Kidney (tissue), 14 donors: ENCODE data around the gene POLE2. TPM values are rescaled to one million over a fixed set of nuclear protein-coding genes. Genes with fewer than 3 reads are reported as not detected.
"Not testable (repeated sequence)": the region's sequence is repeated elsewhere in the genome, so short reads cannot be mapped to it uniquely, and the experiment has no call there.

ENCODE experiments used
- DNase-seq, 5 donors: peaks; one replicate each; pipeline ENCODE4 v3.0.0-alpha.2; 2013 to 2020
- FAIRE-seq: peaks from 2 replicates; lab custom pipeline; 2012; peaks lifted over from hg19 to GRCh38; lab: Jason Lieb, UNC
- H3K27ac ChIP-seq, 2 donors: one replicate each; pipeline ENCODE4 v1.7.0; 2013; ENCODE audit warnings: low read depth in 2 of 2, low read length in 2 of 2, inconsistent platforms in 1 of 2
- H3K27me3 ChIP-seq: one replicate; pipeline ENCODE4 v1.7.1; 2013; ENCODE audit warnings: low read length, inconsistent platforms; ENCODE audit not compliant: control insufficient read depth, insufficient read depth
- H3K36me3 ChIP-seq, 3 donors: one replicate each; pipeline versions ENCODE4 v1.7.0 to v1.7.1; 2013; ENCODE audit warnings: low read length in 3 of 3, control low read depth in 1 of 3, inconsistent platforms in 1 of 3; ENCODE audit not compliant: insufficient read depth in 3 of 3, control insufficient read depth in 2 of 3
- H3K4me1 ChIP-seq, 3 donors: one replicate each; pipeline versions ENCODE4 v1.7.0 to v1.7.1; 2013; ENCODE audit warnings: low read length in 3 of 3, inconsistent platforms in 1 of 3, low read depth in 1 of 3; ENCODE audit not compliant: control insufficient read depth in 2 of 3, insufficient read depth in 2 of 3
- H3K4me3 ChIP-seq, 3 donors: one replicate each; pipeline versions ENCODE4 v1.7.0 to v1.8.1; 2013; ENCODE audit warnings: low read length in 3 of 3, control low read depth in 1 of 3, inconsistent platforms in 1 of 3
- H3K9ac ChIP-seq, 3 donors: one replicate each; pipeline versions ENCODE4 v1.7.0 to v1.7.1; 2013; ENCODE audit warnings: low read length in 3 of 3, control low read depth in 1 of 3, inconsistent platforms in 1 of 3
- H3K9me3 ChIP-seq, 3 donors: one replicate each; pipeline versions ENCODE4 v1.7.0 to v1.7.1; 2013; ENCODE audit warnings: low read length in 3 of 3, control low read depth in 1 of 3, inconsistent platforms in 1 of 3; ENCODE audit not compliant: control insufficient read depth in 2 of 3, insufficient read depth in 1 of 3
- intact Hi-C: fragments of 100-400 bp; cut with DNase I; formaldehyde crosslinking; loops from one replicate; pipeline ENCODE4 v1.11.1; 2022
- polyA plus RNA-seq: library from polyadenylated mRNA; stranded (reverse); fragments of 350-450 nt; fragmentation: Illumina TruSeq; extraction: RNeasy Lipid Tissue Mini Kit (QIAGEN cat#74804); gene quantifications from one replicate; pipeline ENCODE4 v1.2.3, GENCODE V29; 2014; ENCODE audit warnings: low read depth, low replicate concordance; ENCODE audit not compliant: insufficient read depth
- total RNA-seq: library from RNA; stranded (reverse); fragmentation: NEBNext Ultra II Directional; extraction: Animal tissue kit (Norgen Biotek cat#: 25700); gene quantifications from one replicate; pipeline ENCODE4 v1.2.1, GENCODE V29; 2021
- TF ChIP-seq, protein P1 (sequence below): IDR thresholded peaks from 3 replicates; pipeline ENCODE4 v1.5.1; 2012; ENCODE audit warnings: mild to moderate bottlenecking, moderate library complexity, borderline replicate concordance; ENCODE audit not compliant: insufficient read depth; ENCODE audit errors: extremely low read depth
- donor health status: control.
- donor health status: control.
- donor health status: control.
- donor health status: control.
- donor health status: control.
- donor health status: DM: yes; HTN: yes; CAD: no.
- donor health status: Normal renal cell carcinoma (clear cell type).

Gene POLE2
- total and polyA plus RNA-seq, 2 donors from 2014 or later, result 0.58 to 2.6 TPM

GRCh38 chr14:49703965-49704364 lies 16.0 kb upstream of the POLE2 start:
- Histone ChIP-seq H3K9ac (no peak overlapping the region), H3K4me1 (no peaks in the 10 kb centered on the region), H3K9me3 (no peaks in the 10 kb centered on the region), H3K27ac (no peak overlapping the region), H3K4me3 (no peak overlapping the region), H3K36me3 (peaks cover 0 to 6% (median 0%) of the 10 kb centered on the region in 3 donors), H3K27me3 (no peaks in the 10 kb centered on the region)
- FAIRE-seq, result no peak
- DNase-seq, result no peak
- TF ChIP-seq, protein P1, sequence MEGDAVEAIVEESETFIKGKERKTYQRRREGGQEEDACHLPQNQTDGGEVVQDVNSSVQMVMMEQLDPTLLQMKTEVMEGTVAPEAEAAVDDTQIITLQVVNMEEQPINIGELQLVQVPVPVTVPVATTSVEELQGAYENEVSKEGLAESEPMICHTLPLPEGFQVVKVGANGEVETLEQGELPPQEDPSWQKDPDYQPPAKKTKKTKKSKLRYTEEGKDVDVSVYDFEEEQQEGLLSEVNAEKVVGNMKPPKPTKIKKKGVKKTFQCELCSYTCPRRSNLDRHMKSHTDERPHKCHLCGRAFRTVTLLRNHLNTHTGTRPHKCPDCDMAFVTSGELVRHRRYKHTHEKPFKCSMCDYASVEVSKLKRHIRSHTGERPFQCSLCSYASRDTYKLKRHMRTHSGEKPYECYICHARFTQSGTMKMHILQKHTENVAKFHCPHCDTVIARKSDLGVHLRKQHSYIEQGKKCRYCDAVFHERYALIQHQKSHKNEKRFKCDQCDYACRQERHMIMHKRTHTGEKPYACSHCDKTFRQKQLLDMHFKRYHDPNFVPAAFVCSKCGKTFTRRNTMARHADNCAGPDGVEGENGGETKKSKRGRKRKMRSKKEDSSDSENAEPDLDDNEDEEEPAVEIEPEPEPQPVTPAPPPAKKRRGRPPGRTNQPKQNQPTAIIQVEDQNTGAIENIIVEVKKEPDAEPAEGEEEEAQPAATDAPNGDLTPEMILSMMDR, result no peak
- intact Hi-C loops, result no loop called here

GRCh38 chr14:49702725-49703124 lies 14.7 kb upstream of the POLE2 start:
- Histone ChIP-seq H3K27ac (no peak overlapping the region), H3K4me3 (no peak overlapping the region), H3K9ac (no peak overlapping the region), H3K27me3 (no peaks in the 10 kb centered on the region), H3K9me3 (no peaks in the 10 kb centered on the region), H3K4me1 (no peaks in the 10 kb centered on the region), H3K36me3 (peaks cover 0 to 6% (median 0%) of the 10 kb centered on the region in 3 donors)
- TF ChIP-seq, protein P1, result no peak
- FAIRE-seq, result no peak
- intact Hi-C loops, result no loop called here
- DNase-seq, result no peak

DNA sequence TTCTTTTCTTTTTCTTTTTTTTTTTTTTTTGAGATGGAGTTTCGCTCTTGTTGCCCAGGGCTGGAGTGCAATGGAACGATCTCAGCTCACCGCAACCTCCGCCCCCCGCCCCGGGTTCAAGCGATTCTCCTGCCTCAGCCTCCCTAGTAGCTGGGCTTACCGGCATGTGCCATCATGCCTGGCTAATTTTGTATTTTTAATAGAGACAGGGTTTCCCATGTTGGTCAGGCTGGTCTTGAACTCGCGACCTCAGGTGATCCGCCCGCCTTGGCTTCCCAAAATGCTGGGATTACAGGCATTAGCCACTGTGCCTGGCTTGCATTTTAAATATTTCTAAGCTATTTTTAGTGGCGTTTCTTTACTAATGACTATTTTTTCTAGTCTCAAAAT lies 5.7 kb upstream of the POLE2 start:
- H3K4me3 ChIP-seq, result peak overlapping the region; percentile 81 to 88 (median 85)
- peak overlapping the region in 2 of 3 donors; percentile 69 to 75 for H3K9ac ChIP-seq
- H3K27me3 ChIP-seq, intact Hi-C loops, H3K36me3 ChIP-seq, FAIRE-seq, H3K27ac ChIP-seq, H3K9me3 ChIP-seq, H3K4me1 ChIP-seq: not testable (repeated sequence)
- DNase-seq, result peak in 2 of 5 donors; percentile 14 to 75

DNA sequence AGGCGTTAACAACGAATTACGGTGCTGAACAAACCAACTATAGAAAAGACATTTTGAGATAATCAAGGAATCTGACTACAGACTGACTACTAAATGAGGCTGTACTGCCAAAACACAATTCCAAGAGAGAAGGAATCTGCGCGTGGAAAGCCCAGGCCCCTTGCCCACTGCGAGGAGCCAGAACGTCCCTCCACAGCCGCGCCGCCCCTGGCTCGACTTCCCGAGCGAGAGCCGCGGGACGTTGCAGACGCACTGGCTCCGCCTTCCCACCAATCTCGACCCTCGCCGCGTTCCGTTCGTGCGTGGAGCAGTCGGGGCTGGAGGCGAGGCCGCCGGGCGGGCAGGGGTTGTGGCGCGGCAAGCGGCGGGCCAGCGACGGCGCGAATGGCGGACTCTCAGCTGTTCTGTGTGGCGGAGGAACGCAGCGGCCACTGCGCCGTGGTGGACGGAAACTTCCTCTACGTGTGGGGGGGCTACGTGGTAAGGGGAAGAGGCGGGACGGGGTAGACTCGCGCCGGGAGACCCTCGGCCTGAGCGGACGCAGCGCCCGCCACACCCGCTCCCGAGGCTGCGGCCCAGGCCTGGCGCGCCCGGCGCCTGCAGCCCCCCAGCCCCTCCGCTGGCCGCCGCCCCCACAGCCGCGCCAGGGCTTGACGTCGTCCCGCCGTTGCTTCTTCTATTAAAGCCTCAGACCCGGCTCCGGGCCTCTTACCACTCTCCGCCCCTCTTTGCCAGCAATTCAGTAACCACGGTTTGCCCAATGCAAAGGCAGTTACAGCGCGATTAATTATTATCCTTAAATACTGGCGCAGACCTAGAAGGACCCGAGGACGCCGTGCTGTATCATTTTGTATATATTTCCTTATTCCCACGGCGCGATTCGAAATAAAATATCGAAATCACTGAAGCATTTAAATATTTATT lies 5.1 kb upstream of the POLE2 start, which contains the start of gene KLHDC1:
KLHDC1 (plus strand) TSS at position 310 of the 924 bp plus-strand sequence; CDS start at position 385, 75 bp downstream.
- H3K9me3 ChIP-seq, result no peaks in the 10 kb centered on the region
- H3K4me3 ChIP-seq, result peak within 1 kb of the TSS; percentile 81 to 88 (median 85)
- peak within 1 kb of the TSS; percentile 97 to 98 for H3K27ac ChIP-seq
- H3K27me3 ChIP-seq, result no peaks in the 10 kb centered on the region
- peak within 1 kb of the TSS; percentile 75 to 89 (median 85) for H3K9ac ChIP-seq
- TF ChIP-seq, protein P1, result no peak
- intact Hi-C loops, result no loop called here
- no peaks in the 10 kb centered on the region for H3K36me3 ChIP-seq
- H3K4me1 ChIP-seq, result peaks cover 2 to 5% (median 4%) of the 10 kb centered on the region in 3 donors
- DNase-seq (peak; percentile 84 to 96 (median 89)), FAIRE-seq (no peak)
